ENCODE data around the gene VIPAS39. TPM values are rescaled to one million over a fixed set of nuclear protein-coding genes. Genes with fewer than 3 reads are reported as not detected.
"Not testable (repeated sequence)": the region's sequence is repeated elsewhere in the genome, so short reads cannot be mapped to it uniquely, and the experiment has no call there.

VIPAS39 gene
- total RNA-seq, 4 donors from 2014 or later = 18.6 to 31.8 (median 21.5) TPM

GRCh38 chr14:77424862-77425261 lies 32.5 kb downstream of the VIPAS39 start:
- no peak for TF ChIP-seq CTCF (IDR thresholded peaks at IDR 0.05)
- no peak for TF ChIP-seq EP300 (IDR thresholded peaks at IDR 0.05)
- TF ChIP-seq POLR2A (IDR thresholded peaks at IDR 0.05) = no peak
- TF ChIP-seq POLR2AphosphoS5 (IDR thresholded peaks at IDR 0.05) = no peak
- ATAC-seq = no peak
- peaks cover 0 to 12% (median 0%) of the 10 kb centered on the region in 3 donors for H3K9me3 ChIP-seq
- WGBS, 2 donors (ENCODE audit: low coverage in 1 of 2) = 80% methylated on average over 3 of the region's 3 CpGs; no CpG with 5 or more reads in 1 of the 2 donors
- no peaks in the 10 kb centered on the region for H3K4me1 ChIP-seq
- H3K4me3 ChIP-seq = no peak overlapping the region
- H3K36me3 ChIP-seq = peaks cover 4 to 92% of the 10 kb centered on the region in 2 donors
- H3K27ac ChIP-seq = no peak overlapping the region
- H3K27me3 ChIP-seq = no peaks in the 10 kb centered on the region

GRCh38 chr14:77423423-77423822 lies 34.0 kb downstream of the VIPAS39 start, which contains the start of gene NOXRED1:
Gene NOXRED1 (minus strand): TSS chr14:77423523. CDS start chr14:77422889, 634 bp downstream.
- TF ChIP-seq POLR2A (IDR thresholded peaks at IDR 0.05) (no peak), CTCF (IDR thresholded peaks at IDR 0.05) (no peak), EP300 (IDR thresholded peaks at IDR 0.05) (no peak), POLR2AphosphoS5 (IDR thresholded peaks at IDR 0.05) (no peak)
- 89 to 100% methylated on average over 1 of the region's 1 CpG for WGBS, 2 donors (ENCODE audit: low coverage in 1 of 2)
- H3K27ac ChIP-seq = no peak within 1 kb of the TSS
- no peak within 1 kb of the TSS for H3K4me3 ChIP-seq
- peaks cover 2 to 77% of the 10 kb centered on the region in 2 donors for H3K36me3 ChIP-seq
- H3K4me1 ChIP-seq = no peaks in the 10 kb centered on the region
- peaks cover 0 to 26% (median 0%) of the 10 kb centered on the region in 3 donors for H3K9me3 ChIP-seq
- no peaks in the 10 kb centered on the region for H3K27me3 ChIP-seq
- ATAC-seq = no peak

- Histone ChIP-seq H3K27ac (no peak overlapping the region), H3K9me3 (peaks cover 0 to 32% (median 0%) of the 10 kb centered on the region in 3 donors), H3K4me1 (no peaks in the 10 kb centered on the region), H3K27me3 (no peaks in the 10 kb centered on the region), H3K36me3 (peaks cover 0 to 55% of the 10 kb centered on the region in 2 donors), H3K4me3 (no peak overlapping the region)
- ATAC-seq = no peak
- TF ChIP-seq POLR2A (IDR thresholded peaks at IDR 0.05) (no peak), EP300 (IDR thresholded peaks at IDR 0.05) (no peak), CTCF (IDR thresholded peaks at IDR 0.05) (no peak), POLR2AphosphoS5 (IDR thresholded peaks at IDR 0.05) (no peak)
- WGBS, 2 donors (ENCODE audit: low coverage in 1 of 2) = 40 to 88% methylated on average over 1 to 2 of the region's 2 CpGs
These were observed 36.2 kb downstream of the VIPAS39 start for GRCh38 chr14:77421201-77421600.

GRCh38 chr14:77416836-77417235 lies 40.6 kb downstream of the VIPAS39 start:
- no peak for ATAC-seq
- TF ChIP-seq POLR2A (IDR thresholded peaks at IDR 0.05) (no peak), POLR2AphosphoS5 (IDR thresholded peaks at IDR 0.05) (no peak), EP300 (IDR thresholded peaks at IDR 0.05) (no peak), CTCF (IDR thresholded peaks at IDR 0.05) (no peak)
- Histone ChIP-seq H3K27ac (no peak overlapping the region), H3K36me3 (peaks cover 0 to 12% of the 10 kb centered on the region in 2 donors), H3K4me1 (no peaks in the 10 kb centered on the region), H3K9me3 (peaks cover 0 to 32% (median 0%) of the 10 kb centered on the region in 3 donors), H3K27me3 (no peaks in the 10 kb centered on the region), H3K4me3 (no peak overlapping the region)
- WGBS, 2 donors (ENCODE audit: low coverage in 1 of 2) = 84 to 90% methylated on average over 2 to 5 of the region's 8 CpGs

GRCh38 chr14:77416098-77416497 lies 41.3 kb downstream of the VIPAS39 start:
- WGBS, 2 donors (ENCODE audit: low coverage in 1 of 2) = 100% methylated on average over 1 of the region's 3 CpGs; no CpG with 5 or more reads in 1 of the 2 donors
- not testable (repeated sequence) for H3K36me3 ChIP-seq, H3K4me3 ChIP-seq, H3K4me1 ChIP-seq, H3K27ac ChIP-seq, ATAC-seq, H3K27me3 ChIP-seq
- peaks cover 0 to 32% (median 0%) of the 10 kb centered on the region in 3 donors for H3K9me3 ChIP-seq

- not testable (repeated sequence) for H3K4me1 ChIP-seq, H3K4me3 ChIP-seq, H3K36me3 ChIP-seq, H3K27ac ChIP-seq, ATAC-seq, H3K27me3 ChIP-seq
- 81 to 94% methylated on average over 5 to 10 of the region's 10 CpGs for WGBS, 2 donors (ENCODE audit: low coverage in 1 of 2)
- H3K9me3 ChIP-seq = peaks cover 0 to 26% (median 0%) of the 10 kb centered on the region in 3 donors
These were observed 41.9 kb downstream of the VIPAS39 start for GRCh38 chr14:77415403-77416030.

All from gastroesophageal sphincter (tissue), 4 donors.